Iris pigment epithelial cell (primary cell): Measurements from ENCODE around the gene GULP1.

Experiments used
- DNase-seq: peaks from one replicate; pipeline ENCODE4 v3.0.0-alpha.2; 2011; ENCODE audit warnings: low read depth

GULP1 gene

GRCh38 chr2:188379748-188380147 is 88.1 kb downstream of the GULP1 start:
- DNase-seq, result no peak

DNA sequence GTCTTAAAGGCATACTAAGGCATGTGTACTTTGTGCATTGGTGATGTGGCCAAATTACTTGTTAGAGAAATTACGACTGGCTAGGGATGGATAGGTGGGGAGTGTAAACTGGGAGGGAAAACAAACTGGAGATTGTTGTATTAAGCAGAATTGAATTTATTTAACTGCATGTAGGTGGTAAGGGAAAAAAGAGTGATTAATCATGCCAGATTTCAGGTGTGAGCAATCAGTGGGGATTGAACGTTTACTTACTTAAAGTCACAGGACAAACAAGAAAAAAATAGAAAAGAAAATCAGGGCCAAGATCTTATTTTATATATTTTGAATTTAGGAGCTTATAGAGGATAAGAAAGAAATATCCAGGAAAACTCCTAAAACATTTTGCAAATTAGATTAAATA is 88.6 kb downstream of the GULP1 start:
- DNase-seq, result no peak

DNA sequence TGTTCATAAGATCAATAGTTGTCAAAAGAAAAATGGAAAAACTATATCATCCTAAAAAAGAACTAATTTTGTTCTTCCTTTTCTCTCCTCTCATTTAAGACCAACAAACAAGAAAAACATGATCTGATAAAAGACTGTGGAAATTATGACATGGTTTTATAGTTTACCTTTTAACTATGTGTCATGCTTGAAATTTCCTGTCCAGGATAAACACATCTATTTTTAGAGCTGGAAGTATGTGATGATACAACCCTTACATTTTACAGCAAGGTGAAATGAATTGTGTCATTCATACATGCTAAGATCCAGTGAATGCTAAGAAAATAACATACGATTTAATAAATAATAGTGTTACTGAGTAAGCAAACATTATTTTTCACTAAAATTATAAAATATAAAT is 89.9 kb downstream of the GULP1 start:
- peak; percentile 91 for DNase-seq

- DNase-seq, result peak; percentile 39
Measured at GRCh38 chr2:188382107-188382506, 90.4 kb downstream of the GULP1 start.

DNA sequence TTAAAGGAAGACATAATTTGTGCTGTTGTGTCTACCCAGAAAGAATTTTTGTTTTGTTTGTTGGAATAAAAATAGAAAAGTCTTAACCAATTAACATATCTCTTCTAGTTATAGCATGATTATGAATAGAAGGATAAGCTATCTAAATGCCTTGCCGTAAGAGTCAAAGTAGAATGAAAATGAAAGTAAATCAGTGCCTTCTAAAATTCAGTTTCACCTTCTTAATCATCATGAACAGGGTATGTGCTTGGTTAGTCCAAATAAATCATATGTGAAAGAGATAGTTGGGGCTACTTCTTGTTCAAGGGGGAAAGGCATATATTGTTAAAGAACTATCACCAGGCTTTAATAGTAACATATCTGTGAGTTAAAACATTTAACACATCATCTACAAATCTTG is 91.5 kb downstream of the GULP1 start:
- DNase-seq, result peak; percentile 27

GRCh38 chr2:188385857-188386256 is 94.2 kb downstream of the GULP1 start:
- no peak for DNase-seq

DNA sequence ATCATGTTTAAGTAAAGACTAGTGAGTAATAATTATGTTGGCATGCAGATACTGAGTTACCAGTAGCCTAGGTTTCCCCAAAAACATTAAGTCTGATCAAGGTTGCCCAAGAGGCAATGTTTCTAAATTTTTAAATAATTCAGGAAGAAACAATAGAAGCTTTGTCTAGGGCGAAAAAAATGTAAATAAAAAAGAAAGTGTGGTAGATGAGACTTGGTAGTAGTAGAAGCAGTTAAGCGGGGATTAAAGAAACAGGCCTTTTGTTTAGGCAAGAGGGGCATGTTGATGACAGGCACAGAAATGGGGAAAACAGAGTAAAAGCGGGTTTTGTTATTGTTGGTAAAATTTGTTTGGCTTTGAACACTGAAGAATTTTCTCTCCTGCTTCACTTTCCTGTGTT is 97.2 kb downstream of the GULP1 start:
- DNase-seq, result no peak

DNA sequence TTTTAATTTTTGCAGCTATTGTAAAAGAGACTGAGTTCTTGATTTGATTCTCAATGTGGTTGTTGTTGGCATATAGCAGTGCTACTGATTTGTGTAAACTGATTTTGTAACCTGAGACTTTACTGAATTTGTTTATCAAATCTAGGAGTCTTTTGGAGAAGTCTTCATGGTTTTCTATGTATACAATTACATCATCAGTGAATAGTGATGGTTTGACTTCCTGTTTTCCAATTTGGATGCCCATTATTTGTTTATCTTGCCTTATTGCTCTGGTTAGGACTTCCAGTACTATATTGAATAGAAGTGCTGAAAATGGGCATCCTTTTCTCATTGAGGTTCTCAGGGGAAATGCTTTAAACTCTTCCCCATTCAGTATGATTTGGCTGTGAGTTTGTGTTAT is 99.7 kb downstream of the GULP1 start:
- peak; percentile 26 for DNase-seq

DNA sequence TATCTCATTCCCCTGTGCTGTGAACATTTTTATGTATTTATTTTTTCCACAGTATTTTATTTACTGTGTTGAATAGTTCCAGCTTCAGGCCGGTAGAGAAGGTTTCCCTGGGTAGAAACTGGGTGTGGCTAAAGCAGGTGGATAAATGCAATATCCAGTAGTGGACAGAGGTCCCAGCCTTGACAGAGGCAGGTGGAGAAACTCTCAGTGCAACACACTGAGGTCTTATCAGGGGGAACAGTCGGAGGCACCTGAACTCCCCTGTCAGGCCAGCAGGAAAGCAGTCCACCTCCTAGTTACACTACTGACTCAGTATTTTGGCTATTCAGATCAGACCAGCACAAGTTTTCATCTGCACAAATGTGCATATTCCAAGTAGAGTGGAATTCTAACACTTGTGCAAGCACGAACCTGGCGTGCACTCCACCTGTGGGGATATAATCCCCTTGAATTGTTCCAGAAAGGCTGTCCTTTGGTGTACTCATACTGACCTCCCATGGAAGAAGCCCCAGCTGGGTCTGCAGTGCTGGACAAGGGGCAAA is 103.3 kb downstream of the GULP1 start:
- DNase-seq, result no peak

DNA sequence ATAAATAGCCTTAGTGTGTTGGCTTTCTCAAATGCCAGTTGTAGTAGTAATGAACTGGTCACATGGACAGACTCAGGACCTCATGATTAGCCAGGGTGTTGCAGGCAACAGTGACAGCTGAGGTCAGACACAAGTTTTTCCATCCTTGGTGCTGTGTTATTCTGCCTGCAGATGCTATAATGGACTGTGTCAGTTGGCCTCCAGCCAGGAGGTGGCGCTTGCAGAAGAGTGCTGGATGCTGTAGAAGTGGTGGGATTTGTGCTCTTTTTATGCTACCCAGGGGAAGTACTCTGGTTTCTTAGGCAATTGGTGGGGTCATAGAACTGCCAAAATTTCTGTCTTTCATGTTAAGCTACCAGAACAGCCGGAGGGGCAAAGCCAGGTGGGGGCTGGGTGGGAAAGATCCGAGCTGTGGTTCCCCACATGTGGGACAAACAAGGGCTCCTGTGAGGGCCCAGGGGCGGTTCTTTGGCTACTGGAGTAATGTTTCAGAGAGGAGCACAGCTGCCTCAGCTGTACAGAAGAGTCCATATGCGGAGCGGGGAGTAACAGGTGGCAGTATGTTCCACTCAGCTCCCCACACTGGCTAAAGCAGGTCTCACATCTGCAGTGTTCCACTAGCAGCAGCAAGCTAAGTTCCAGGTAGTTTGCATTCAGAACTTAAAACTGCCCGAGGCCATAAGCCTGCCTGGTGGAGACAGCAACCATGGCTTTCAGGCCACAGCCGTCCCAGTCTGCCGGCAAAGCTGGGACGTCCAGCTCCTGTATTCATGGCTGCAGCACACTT is 104.4 kb downstream of the GULP1 start:
- no peak for DNase-seq

GRCh38 chr2:188399159-188399558 is 107.5 kb downstream of the GULP1 start:
- DNase-seq, result peak; percentile 68

GRCh38 chr2:188403676-188404075 is 112.0 kb downstream of the GULP1 start:
- peak; percentile 18 for DNase-seq

DNA sequence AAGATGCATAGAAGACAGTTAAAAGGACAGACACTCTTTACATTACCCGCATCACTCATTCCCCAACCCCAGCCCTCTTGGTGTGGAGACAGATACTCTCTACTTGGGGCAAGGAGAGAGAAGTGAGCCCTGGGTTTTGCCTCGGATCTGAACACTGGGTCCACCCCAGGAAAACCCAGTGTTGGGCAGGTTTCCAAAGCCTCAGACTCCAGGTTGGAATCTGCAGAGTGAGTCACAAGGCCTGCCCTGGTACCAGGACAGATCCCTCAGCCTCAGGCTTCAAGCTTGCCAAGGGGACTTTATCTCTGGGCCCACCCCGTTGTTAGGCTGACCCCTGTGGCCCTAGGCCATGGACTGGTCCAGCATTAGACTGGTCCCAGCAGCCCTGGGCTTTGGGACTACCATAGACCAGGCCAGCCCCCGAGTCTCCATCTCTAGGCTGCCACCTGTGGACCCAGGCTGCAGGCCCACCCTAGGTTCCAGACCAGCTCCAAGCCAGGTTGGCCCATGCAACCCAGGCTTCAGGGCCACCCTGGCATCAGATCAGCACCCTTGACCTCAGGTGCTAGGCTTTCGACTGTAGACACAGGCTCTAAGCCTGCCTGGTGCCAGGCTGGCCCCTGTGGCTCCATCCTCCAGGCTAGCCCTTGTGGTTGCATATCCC is 112.8 kb downstream of the GULP1 start:
- peak; percentile 26 for DNase-seq

DNA sequence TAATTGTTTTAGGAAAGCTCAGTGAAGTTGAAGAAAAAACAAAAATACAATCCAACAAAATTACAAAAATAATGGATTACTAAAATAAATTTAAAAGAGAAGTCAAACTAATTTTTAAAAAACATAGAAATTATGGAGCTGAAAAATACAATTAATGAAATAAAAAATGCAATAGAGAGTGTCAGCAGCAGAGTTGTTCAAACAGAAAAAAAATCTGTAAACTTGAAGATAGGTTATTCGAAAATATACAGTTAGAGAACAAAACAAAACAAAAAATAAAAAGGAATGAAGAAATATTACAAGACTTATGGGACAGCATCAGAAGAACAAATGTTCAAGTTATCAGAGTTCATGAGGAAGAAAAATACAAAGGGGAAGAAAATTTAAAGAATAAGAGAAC is 114.7 kb downstream of the GULP1 start:
- DNase-seq, result no peak

DNA sequence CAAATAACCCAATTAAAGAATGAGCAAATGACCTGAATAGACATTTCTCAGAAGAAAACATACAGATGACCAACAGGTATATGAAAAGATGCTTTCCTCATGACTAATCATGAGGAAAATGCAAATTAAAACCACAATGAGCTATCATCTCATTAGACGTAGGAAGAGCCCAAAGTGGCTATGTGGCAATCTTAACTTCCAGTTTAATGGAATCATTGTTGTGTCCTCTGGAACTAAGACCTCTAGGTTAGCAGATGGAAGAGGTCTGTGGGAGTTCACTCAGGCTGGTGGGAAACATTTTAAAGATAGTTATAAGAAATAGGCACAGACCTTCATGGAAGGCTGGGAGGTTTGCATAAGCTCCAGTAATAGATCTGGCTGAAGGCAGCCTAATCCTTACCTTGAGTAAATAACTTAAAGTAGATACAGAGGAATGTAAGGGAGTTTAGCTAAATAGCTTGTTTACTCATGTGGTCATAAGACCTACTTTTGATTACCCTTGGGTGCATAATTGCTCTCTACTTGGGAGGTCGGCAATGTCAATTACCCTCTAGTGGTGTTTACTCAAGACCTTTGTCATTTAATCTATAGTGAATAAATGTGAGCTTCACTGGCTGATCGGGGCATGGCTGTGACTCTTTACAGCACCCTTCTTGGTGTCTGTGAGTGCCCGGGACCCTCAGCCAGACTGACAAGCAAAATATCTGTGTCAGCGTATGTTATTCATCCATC is 119.0 kb downstream of the GULP1 start:
- peak; percentile 23 for DNase-seq

DNA sequence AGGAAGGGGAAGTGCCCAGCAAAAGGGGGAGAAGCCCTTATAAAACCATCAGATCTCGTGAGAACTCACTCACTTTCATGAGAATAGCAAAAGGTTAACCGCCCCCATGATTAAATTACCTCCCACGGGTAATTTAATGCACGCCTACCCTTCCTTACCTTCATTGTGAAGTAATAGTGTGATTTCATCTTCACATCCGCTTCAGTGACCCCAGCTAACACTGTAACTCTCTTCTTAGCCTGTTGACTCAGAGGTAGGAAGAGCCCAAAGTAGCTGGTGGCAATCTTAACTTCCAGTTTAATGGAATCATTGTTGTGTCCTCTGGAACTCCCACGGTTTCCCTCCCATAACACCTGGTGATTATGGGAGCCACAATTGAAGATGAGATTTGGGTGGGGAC is 120.5 kb downstream of the GULP1 start:
- no peak for DNase-seq

GRCh38 chr2:188414411-188414810 is 122.7 kb downstream of the GULP1 start:
- peak; percentile 89 for DNase-seq

GRCh38 chr2:188414869-188415753 is 123.4 kb downstream of the GULP1 start:
- peak; percentile 67 for DNase-seq

DNA sequence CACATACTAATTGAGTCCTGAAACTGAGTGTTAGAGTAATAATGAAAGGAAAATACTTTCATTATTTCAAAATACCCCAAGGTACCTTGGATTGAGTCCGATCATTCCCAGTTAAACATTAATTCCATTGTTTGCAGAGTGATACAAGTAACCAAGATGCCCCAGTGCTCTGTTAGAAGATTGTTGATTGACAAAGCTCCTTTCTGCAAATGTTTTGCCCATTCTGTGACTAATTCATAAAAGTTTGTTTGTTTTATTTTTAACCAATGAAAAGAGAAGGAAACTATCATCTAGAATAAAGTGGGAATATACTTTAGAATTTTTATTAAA is 124.0 kb downstream of the GULP1 start:
- no peak for DNase-seq

- no peak for DNase-seq
Measured at GRCh38 chr2:188416367-188416766, 124.7 kb downstream of the GULP1 start.

- no peak for DNase-seq
Measured at GRCh38 chr2:188422726-188423125, 131.1 kb downstream of the GULP1 start.

DNA sequence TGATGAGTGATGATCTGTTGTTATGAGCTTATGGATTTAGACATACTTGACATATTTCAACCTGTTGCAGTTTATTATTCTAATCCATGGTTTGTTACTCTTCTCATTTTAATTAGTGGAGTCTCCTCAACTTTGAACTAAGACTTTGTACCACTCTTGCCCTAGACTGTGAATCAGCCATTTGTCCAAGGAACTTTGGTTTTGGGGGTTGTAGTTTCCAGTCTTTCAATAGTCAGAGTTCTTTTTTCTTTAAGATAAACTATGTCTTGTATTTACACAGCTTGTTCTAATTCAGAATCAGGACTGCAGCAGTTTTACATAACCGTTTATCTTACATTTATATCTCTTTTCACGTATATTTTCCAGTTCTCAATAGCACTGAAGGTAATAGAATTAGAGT is 133.6 kb downstream of the GULP1 start:
- DNase-seq, result peak; percentile 11
